Colonic mucosa (tissue), 4 donors: Measurements from ENCODE around the gene CYFIP1. TPM values are rescaled to one million over a fixed set of nuclear protein-coding genes. Genes with fewer than 3 reads are reported as not detected.

Experiments
- DNase-seq: peaks from one replicate; pipeline ENCODE4 v3.0.0-alpha.2; 2020
- H3K27ac ChIP-seq: fragments of 200-600 bp; one replicate; pipeline ENCODE4 v1.8.0; 2021
- H3K27me3 ChIP-seq: fragments of 200-600 bp; one replicate; pipeline ENCODE4 v1.8.0; 2021
- H3K36me3 ChIP-seq: fragments of 200-600 bp; one replicate; pipeline ENCODE4 v1.8.0; 2021
- H3K4me1 ChIP-seq: fragments of 200-600 bp; one replicate; pipeline ENCODE4 v1.8.0; 2021; ENCODE audit warnings: mild to moderate bottlenecking
- H3K4me3 ChIP-seq: fragments of 200-600 bp; one replicate; pipeline ENCODE4 v1.8.0; 2021
- H3K9ac ChIP-seq, 2 donors: one replicate each; pipeline ENCODE4 v1.7.0; 2013; ENCODE audit warnings: control low read depth in 2 of 2, low read depth in 2 of 2, low read length in 2 of 2
- H3K9me3 ChIP-seq: fragments of 200-600 bp; one replicate; pipeline ENCODE4 v1.8.0; 2021
- CTCF ChIP-seq: fragments of 200-600 bp; IDR thresholded peaks from one replicate; pipeline ENCODE4 v1.8.0; 2022; ENCODE audit warnings: antibody characterized with exemption, mild to moderate bottlenecking
- intact Hi-C: fragments of 100-400 bp; cut with DNase I; formaldehyde crosslinking; loops from one replicate; pipeline ENCODE4 v1.14.1; 2022
- total RNA-seq, 2 donors: library from RNA; stranded (reverse); fragmentation: NEBNext Ultra II Directional in 1 of 2; extraction: Animal tissue kit (Norgen Biotek cat#: 25700) in 1 of 2; gene quantifications; one replicate each; pipeline ENCODE4 v1.2.1, GENCODE V29; 2021
- donor health status: healthy.
- donor health status: DM: no; HTN: no; CAD: no.
- donor health status: DM: no; HTN: no; CAD: no.

The CYFIP1 gene
- total RNA-seq, 2 donors from 2014 or later = 119 to 165 TPM

- H3K27ac ChIP-seq = no peak overlapping the region
- no peak for TF ChIP-seq CTCF
- intact Hi-C loops = no loop called here
- no peaks in the 10 kb centered on the region for H3K4me1 ChIP-seq
- DNase-seq = no peak
- H3K36me3 ChIP-seq = peaks cover 4% of the 10 kb centered on the region
- H3K9me3 ChIP-seq = no peaks in the 10 kb centered on the region
- no peak overlapping the region for H3K9ac ChIP-seq
- H3K27me3 ChIP-seq = no peaks in the 10 kb centered on the region
- H3K4me3 ChIP-seq = no peak overlapping the region
Observed at GRCh38 chr15:22915866-22916515, 64.2 kb downstream of the CYFIP1 start.

- H3K9me3 ChIP-seq = no peaks in the 10 kb centered on the region
- H3K27ac ChIP-seq = no peak overlapping the region
- no peaks in the 10 kb centered on the region for H3K27me3 ChIP-seq
- no peak overlapping the region for H3K4me3 ChIP-seq
- TF ChIP-seq CTCF = no peak
- no peak overlapping the region for H3K9ac ChIP-seq
- intact Hi-C loops = no loop called here
- no peaks in the 10 kb centered on the region for H3K4me1 ChIP-seq
- H3K36me3 ChIP-seq = peaks cover 8% of the 10 kb centered on the region
- no peak for DNase-seq
Observed at GRCh38 chr15:22913646-22914380, 66.4 kb downstream of the CYFIP1 start.

GRCh38 chr15:22912256-22912655 is 67.9 kb downstream of the CYFIP1 start:
- TF ChIP-seq CTCF = no peak
- Histone ChIP-seq H3K9ac (no peak overlapping the region), H3K27ac (no peak overlapping the region), H3K36me3 (peaks cover 6% of the 10 kb centered on the region), H3K9me3 (no peaks in the 10 kb centered on the region), H3K4me1 (no peaks in the 10 kb centered on the region), H3K4me3 (no peak overlapping the region), H3K27me3 (no peaks in the 10 kb centered on the region)
- no peak for DNase-seq
- intact Hi-C loops = no loop called here

GRCh38 chr15:22911306-22911705 is 68.9 kb downstream of the CYFIP1 start:
- intact Hi-C loops = no loop called here

GRCh38 chr15:22908830-22909229 is 71.3 kb downstream of the CYFIP1 start:
- no peak for TF ChIP-seq CTCF
- no peak for DNase-seq
- no peak overlapping the region for H3K4me3 ChIP-seq
- no peaks in the 10 kb centered on the region for H3K9me3 ChIP-seq
- H3K27ac ChIP-seq = no peak overlapping the region
- no peak overlapping the region for H3K9ac ChIP-seq
- H3K4me1 ChIP-seq = no peaks in the 10 kb centered on the region
- peaks cover 6% of the 10 kb centered on the region for H3K36me3 ChIP-seq
- intact Hi-C loops = no loop called here
- no peaks in the 10 kb centered on the region for H3K27me3 ChIP-seq

More at GRCh38 chr15:22911306-22911705, 68.9 kb downstream of the CYFIP1 start:
- Histone ChIP-seq H3K27ac (no peak overlapping the region), H3K27me3 (no peaks in the 10 kb centered on the region), H3K36me3 (peaks cover 6% of the 10 kb centered on the region), H3K4me3 (no peak overlapping the region), H3K4me1 (no peaks in the 10 kb centered on the region), H3K9ac (no peak overlapping the region), H3K9me3 (no peaks in the 10 kb centered on the region)
- no peak for TF ChIP-seq CTCF
- DNase-seq = no peak
